Astrocyte (in vitro differentiated cells and primary cell): ENCODE results near the gene MBD5. TPM values are rescaled to one million over a fixed set of nuclear protein-coding genes. Genes with fewer than 3 reads are reported as not detected.

Experiments
- DNase-seq: peaks from one replicate; pipeline ENCODE4 v3.0.0-alpha.2; 2010; ENCODE audit warnings: low read depth
- FAIRE-seq: peaks from 2 replicates; lab custom pipeline; 2011; peaks lifted over from hg19 to GRCh38; lab: Jason Lieb, UNC
- H2AFZ ChIP-seq: 2 replicates; pipeline ENCODE4 v1.6.0; 2012; ENCODE audit warnings: low read depth, low read length, inconsistent platforms
- H3K27ac ChIP-seq: 2 replicates; pipeline ENCODE4 v1.5.1; 2011; ENCODE audit warnings: low read depth, low read length, inconsistent platforms
- H3K27me3 ChIP-seq: 2 replicates; pipeline ENCODE4 v1.6.0; 2011; ENCODE audit warnings: low read length, inconsistent platforms; ENCODE audit not compliant: insufficient read depth
- H3K36me3 ChIP-seq: 2 replicates; pipeline ENCODE4 v1.5.1; 2011; ENCODE audit warnings: low read length, inconsistent platforms; ENCODE audit not compliant: insufficient read depth
- H3K4me1 ChIP-seq: 2 replicates; pipeline ENCODE4 v1.5.1; 2011; ENCODE audit warnings: low read length, inconsistent platforms; ENCODE audit not compliant: insufficient read depth
- H3K4me2 ChIP-seq: 2 replicates; pipeline ENCODE4 v1.6.0; 2012; ENCODE audit warnings: low read length, inconsistent platforms
- H3K4me3 ChIP-seq: 2 replicates; pipeline ENCODE4 v1.5.1; 2011; ENCODE audit warnings: low read depth, mild to moderate bottlenecking, low read length, inconsistent platforms; ENCODE audit not compliant: insufficient read depth
- H3K79me2 ChIP-seq: 2 replicates; pipeline ENCODE4 v1.6.0; 2012; ENCODE audit warnings: mild to moderate bottlenecking, low read length, inconsistent platforms; ENCODE audit not compliant: insufficient read depth
- H3K9ac ChIP-seq: 2 replicates; pipeline ENCODE4 v1.6.0; 2012; ENCODE audit warnings: mild to moderate bottlenecking, low read length, inconsistent platforms
- H3K9me3 ChIP-seq: 2 replicates; pipeline ENCODE4 v1.5.1; 2012; ENCODE audit warnings: low read depth, mild to moderate bottlenecking, low read length, inconsistent platforms; ENCODE audit not compliant: insufficient read depth
- H4K20me1 ChIP-seq: 2 replicates; pipeline ENCODE4 v1.6.0; 2012; ENCODE audit warnings: low read length, inconsistent platforms; ENCODE audit not compliant: insufficient read depth
- H3K27ac Mint-ChIP-seq: one replicate; pipeline ENCODE4 v1.8.0; 2021; ENCODE audit warnings: mild to moderate bottlenecking, mixed read lengths; ENCODE audit not compliant: unreplicated experiment
- H3K27me3 Mint-ChIP-seq: one replicate; pipeline ENCODE4 v1.8.0; 2021; ENCODE audit warnings: low read depth, mixed read lengths; ENCODE audit not compliant: unreplicated experiment
- H3K36me3 Mint-ChIP-seq: one replicate; pipeline ENCODE4 v1.8.0; 2021; ENCODE audit warnings: low read depth, mixed read lengths; ENCODE audit not compliant: unreplicated experiment
- H3K4me1 Mint-ChIP-seq: one replicate; pipeline ENCODE4 v1.8.0; 2021; ENCODE audit warnings: low read depth, mixed read lengths; ENCODE audit not compliant: unreplicated experiment
- H3K4me3 Mint-ChIP-seq: one replicate; pipeline ENCODE4 v1.8.0; 2021; ENCODE audit warnings: mild to moderate bottlenecking, moderate library complexity, mixed read lengths; ENCODE audit not compliant: unreplicated experiment
- H3K9me3 Mint-ChIP-seq: one replicate; pipeline ENCODE4 v1.8.0; 2021; ENCODE audit warnings: mild to moderate bottlenecking, mixed read lengths; ENCODE audit not compliant: unreplicated experiment
- CTCF ChIP-seq: IDR thresholded peaks from 2 replicates; pipeline ENCODE4 v1.5.1; 2011; ENCODE audit warnings: low read depth, mild to moderate bottlenecking, inconsistent platforms, low read length, moderate library complexity; ENCODE audit not compliant: insufficient read depth
- EZH2 ChIP-seq: IDR thresholded peaks from 2 replicates; pipeline ENCODE4 v1.6.1; 2012; ENCODE audit warnings: mild to moderate bottlenecking, low read length, inconsistent platforms; ENCODE audit not compliant: insufficient read depth
- total RNA-seq: library from RNA; stranded (reverse); gene quantifications from 2 replicates; pipeline ENCODE4 v1.2.1, GENCODE V29; 2021

The MBD5 gene
- total RNA-seq, 1 donor from 2014 or later = 53.6 TPM

- no peaks in the 10 kb centered on the region for H3K27me3 Mint-ChIP-seq
- peaks cover 93% of the 10 kb centered on the region for H3K79me2 ChIP-seq
- H3K36me3 Mint-ChIP-seq = no peaks in the 10 kb centered on the region
- H3K4me1 ChIP-seq = peaks cover 8% of the 10 kb centered on the region
- H2AFZ ChIP-seq = no peak overlapping the region
- no peak for FAIRE-seq
- no peaks in the 10 kb centered on the region for H3K9me3 Mint-ChIP-seq
- no peak overlapping the region for H3K27ac ChIP-seq
- H3K4me2 ChIP-seq = peak overlapping the region; percentile 95
- peaks cover 18% of the 10 kb centered on the region for H4K20me1 ChIP-seq
- H3K4me3 ChIP-seq = no peak overlapping the region
- no peak for DNase-seq
- H3K27ac Mint-ChIP-seq = no peak overlapping the region
- TF ChIP-seq CTCF (no peak), EZH2 (no peak)
- no peaks in the 10 kb centered on the region for H3K36me3 ChIP-seq
- peak overlapping the region; percentile 100 for H3K4me3 Mint-ChIP-seq
- H3K27me3 ChIP-seq = no peaks in the 10 kb centered on the region
- peaks cover 15% of the 10 kb centered on the region for H3K4me1 Mint-ChIP-seq
- no peak overlapping the region for H3K9ac ChIP-seq
- H3K9me3 ChIP-seq = no peaks in the 10 kb centered on the region
These were observed 3.0 kb downstream of the MBD5 start for GRCh38 chr2:148023861-148024260.

GRCh38 chr2:148026573-148026972 lies 5.7 kb downstream of the MBD5 start:
- peaks cover 8% of the 10 kb centered on the region for H3K4me1 ChIP-seq
- no peaks in the 10 kb centered on the region for H3K27me3 Mint-ChIP-seq
- H3K9ac ChIP-seq = no peak overlapping the region
- H3K4me3 ChIP-seq = no peak overlapping the region
- H3K9me3 ChIP-seq = no peaks in the 10 kb centered on the region
- no peaks in the 10 kb centered on the region for H3K9me3 Mint-ChIP-seq
- TF ChIP-seq CTCF = no peak
- TF ChIP-seq EZH2 = no peak
- no peak overlapping the region for H3K4me3 Mint-ChIP-seq
- no peak overlapping the region for H3K27ac Mint-ChIP-seq
- peaks cover 90% of the 10 kb centered on the region for H3K79me2 ChIP-seq
- peaks cover 13% of the 10 kb centered on the region for H4K20me1 ChIP-seq
- no peak for DNase-seq
- H3K4me2 ChIP-seq = no peak overlapping the region
- no peaks in the 10 kb centered on the region for H3K36me3 ChIP-seq
- H3K4me1 Mint-ChIP-seq = peaks cover 14% of the 10 kb centered on the region
- no peaks in the 10 kb centered on the region for H3K27me3 ChIP-seq
- no peaks in the 10 kb centered on the region for H3K36me3 Mint-ChIP-seq
- H3K27ac ChIP-seq = no peak overlapping the region
- FAIRE-seq = no peak
- H2AFZ ChIP-seq = no peak overlapping the region

GRCh38 chr2:148027822-148028221 lies 6.9 kb downstream of the MBD5 start:
- no peak overlapping the region for H2AFZ ChIP-seq
- FAIRE-seq (no peak), DNase-seq (peak; percentile 8)
- H3K9ac ChIP-seq = no peak overlapping the region
- no peaks in the 10 kb centered on the region for H3K36me3 Mint-ChIP-seq
- TF ChIP-seq CTCF = no peak
- no peak for TF ChIP-seq EZH2
- no peaks in the 10 kb centered on the region for H3K36me3 ChIP-seq
- no peak overlapping the region for H3K4me3 Mint-ChIP-seq
- no peak overlapping the region for H3K27ac Mint-ChIP-seq
- no peaks in the 10 kb centered on the region for H3K9me3 ChIP-seq
- H3K27me3 Mint-ChIP-seq = no peaks in the 10 kb centered on the region
- no peaks in the 10 kb centered on the region for H3K27me3 ChIP-seq
- peaks cover 13% of the 10 kb centered on the region for H4K20me1 ChIP-seq
- no peaks in the 10 kb centered on the region for H3K9me3 Mint-ChIP-seq
- H3K4me1 ChIP-seq = peaks cover 2% of the 10 kb centered on the region
- H3K79me2 ChIP-seq = peaks cover 87% of the 10 kb centered on the region
- H3K4me2 ChIP-seq = no peak overlapping the region
- H3K27ac ChIP-seq = no peak overlapping the region
- H3K4me1 Mint-ChIP-seq = peaks cover 14% of the 10 kb centered on the region
- H3K4me3 ChIP-seq = no peak overlapping the region
